ENCODE data around the gene UQCC3.
"Not testable (repeated sequence)": the region's sequence is repeated elsewhere in the genome, so short reads cannot be mapped to it uniquely, and the experiment has no call there.

Gene UQCC3

DNA sequence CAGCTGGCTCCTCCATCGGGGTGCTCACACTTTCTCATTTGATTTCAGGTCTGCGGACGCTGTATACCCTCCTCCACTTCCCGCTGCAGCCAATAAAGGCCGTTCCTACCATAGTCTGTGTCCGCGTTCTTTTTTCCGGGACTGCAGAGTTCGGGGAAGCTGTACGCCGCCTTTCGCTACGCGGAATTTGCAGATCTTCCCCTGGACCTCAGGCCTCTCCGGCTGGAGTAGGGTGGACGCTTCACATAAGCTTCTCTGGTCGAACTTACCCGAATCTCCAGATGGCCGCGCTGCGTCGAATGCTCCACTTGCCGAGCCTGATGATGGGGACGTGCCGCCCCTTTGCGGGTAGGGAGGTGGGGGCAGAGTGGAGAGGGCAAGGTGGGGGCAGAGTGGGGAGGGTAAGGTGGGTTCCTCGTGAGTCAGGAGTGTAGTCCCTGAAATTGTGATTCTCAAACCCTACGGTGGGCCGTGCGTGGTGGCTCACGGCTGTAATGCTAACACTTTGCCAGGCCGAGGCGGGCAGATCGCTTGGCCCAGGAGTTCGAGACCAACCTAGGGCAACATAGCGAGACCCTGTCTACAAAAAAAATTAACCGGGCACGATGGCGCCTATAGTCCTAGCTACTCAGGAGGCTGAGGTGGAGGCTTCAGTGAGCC, 5.7 kb upstream of the UQCC3 start:
- DNase-seq: peak; percentile 35 to 49

DNA sequence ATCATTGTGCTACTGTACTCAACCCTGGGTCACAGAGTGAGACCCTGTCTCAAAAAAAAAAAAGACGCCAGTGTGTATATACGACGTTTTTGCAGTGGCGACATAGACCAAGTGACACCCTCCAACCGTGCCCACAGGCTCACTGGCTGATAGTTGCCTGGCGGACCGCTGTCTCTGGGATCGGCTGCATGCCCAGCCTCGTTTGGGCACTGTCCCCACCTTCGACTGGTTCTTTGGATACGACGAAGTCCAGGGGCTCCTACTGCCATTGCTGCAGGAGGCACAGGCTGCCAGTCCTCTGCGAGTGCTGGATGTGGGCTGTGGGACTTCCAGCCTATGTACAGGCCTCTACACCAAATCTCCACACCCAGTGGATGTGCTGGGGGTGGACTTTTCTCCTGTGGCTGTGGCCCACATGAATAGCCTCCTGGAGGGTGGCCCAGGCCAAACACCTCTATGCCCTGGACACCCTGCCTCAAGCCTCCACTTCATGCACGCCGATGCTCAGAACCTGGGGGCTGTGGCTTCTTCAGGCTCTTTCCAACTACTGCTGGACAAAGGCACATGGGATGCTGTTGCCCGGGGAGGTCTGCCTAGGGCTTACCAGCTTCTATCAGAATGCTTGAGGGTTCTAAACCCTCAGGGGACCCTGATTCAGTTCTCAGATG, 5.1 kb upstream of the UQCC3 start:
- DNase-seq: no peak

DNA sequence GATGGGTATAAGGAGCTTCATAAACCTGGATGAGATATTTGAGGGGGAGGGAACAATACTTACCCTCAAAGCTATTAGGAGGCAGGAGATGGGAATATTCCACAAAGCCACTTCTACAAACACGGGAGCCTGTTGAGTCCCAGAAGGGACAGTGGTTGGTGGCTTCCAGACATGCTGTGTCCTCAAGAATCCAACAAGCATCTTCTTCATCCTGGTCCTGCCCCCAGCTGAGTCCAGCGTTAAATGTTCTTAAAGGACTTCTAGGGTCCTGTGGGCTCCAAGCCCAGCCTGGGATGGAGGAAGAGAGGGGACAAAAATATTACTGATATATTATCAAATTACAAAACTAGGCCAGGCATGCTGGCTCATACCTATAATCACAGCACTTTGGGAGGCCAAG, 4.0 kb upstream of the UQCC3 start:
- DNase-seq: no peak

DNA sequence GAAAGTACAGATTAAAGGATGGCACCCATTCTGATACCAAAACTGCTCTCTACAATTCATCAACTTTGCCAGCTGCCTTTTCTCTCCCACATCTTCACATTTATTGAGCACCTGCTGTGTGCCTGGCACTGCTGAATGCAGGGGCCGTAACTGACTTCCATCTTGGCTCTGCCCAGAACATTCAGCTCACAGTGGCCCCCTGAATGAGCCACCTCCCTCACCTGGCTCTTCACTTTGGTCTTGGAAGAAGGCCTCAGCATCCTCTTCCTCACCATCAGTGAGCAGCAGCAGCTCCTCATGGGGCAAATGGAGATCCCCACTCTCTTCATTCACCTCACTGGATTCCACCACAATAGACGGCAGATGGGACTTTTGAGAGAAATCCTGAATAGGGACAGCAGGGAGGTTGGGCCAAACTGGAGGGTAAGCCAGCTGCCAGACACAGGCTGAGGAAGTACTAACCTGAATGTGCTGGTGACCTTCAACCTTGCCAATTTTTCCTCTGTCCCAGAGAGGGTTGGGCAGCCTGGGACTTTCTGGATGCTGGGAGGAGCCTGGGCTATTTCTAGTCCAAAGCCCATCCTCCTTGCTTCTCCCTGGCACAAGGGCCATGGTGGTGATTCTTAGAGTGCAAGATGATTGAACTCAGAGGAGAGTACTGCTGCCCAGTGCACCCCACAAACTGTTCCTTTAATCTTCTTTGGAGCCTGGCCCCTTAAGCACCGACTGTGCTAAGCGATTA, 1.9 kb upstream of the UQCC3 start:
- no peak for DNase-seq

DNA sequence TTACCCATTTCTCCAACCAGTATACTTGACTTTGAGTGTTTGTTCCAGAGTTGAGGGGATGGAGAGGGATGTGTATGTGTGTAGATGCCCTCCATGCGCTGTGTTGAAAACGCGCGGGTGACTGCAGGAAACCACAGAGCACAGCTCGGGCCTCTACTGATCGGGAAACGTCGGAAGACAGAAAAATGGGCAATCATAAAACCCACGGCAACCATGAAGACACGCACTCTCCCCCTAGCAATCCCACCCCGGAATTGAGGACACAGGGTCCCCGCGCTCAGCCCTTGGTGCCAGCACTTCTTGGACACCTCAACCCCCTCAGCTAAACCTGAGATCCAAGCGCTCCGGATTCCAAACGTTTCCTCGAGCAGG, 251 bp upstream of the UQCC3 start:
- no peak for DNase-seq

DNA sequence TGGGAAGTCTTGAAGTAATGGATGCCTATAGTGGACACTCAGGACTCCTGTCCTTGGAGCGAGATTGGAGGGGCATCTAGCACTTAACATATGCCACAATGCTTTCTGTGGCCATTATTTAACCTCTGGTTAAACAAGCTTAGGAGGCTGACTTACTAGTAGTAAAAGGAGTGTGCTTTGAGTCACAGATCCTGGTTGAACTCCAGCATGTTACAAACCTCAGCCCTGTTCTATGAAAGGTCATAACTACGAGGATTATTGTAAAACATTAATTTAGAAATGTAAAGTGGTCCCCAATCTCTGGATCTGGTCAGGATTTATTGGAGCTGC, 1.7 kb downstream of the UQCC3 start:
- no peak for DNase-seq

DNA sequence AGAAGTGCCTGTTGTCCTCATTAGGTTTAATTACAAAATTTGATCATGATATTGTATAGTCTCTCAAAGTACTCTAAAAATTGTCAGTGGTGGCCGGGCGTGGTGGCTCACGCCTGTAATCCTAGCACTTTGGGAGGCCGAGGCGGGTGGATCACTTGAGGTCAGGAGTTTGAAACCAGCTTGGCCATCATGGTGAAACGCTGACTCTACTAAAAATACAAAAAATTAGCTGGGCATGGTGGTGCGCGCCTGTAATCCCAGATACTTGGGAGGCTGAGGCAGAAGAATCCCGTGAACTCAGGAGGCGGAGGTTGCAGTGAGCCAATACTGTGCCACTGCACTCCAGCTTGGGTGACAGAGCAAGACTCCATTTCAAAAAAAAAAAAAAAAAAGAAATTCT, 3.9 kb downstream of the UQCC3 start:
- DNase-seq: not testable (repeated sequence)

DNA sequence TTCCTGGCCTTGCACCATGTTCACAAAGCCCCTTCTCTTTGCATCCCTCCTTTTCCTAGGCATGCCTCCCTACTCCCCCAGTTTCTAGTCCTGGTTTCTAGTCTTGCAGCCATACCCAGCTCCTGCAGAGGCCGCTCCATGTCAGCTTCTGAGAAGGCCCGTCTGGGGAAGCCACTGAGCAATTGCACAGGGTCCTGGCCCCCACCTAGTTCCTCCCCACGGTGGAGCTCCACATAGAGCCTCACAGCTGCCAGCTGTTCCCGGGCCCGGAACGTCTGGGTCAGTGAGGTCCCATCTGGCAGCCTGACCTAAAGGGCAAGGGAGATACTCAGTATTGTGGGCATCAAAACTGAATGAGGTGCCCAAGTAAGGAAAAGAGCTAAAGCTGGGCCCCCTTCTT, 5.2 kb downstream of the UQCC3 start:
- no peak for DNase-seq

DNA sequence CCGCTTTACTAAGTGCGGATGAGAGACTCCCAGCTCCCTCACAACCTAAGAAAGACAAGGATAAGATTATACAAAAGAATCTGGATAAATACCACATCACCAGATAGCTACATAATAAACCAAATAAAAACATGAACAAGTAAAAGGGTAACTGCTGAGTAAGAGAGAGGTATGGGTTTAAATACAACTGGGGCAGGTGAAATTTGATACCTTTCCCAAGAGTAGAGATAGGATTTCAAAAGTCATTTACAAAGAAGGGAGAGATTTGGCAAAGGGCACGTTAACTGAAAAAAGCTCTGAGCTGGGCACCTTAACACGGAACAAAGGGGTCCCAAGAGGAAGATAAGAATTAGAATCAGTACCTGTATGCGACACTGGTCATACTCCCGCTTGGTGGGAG, 5.7 kb downstream of the UQCC3 start:
- no peak for DNase-seq

DNA sequence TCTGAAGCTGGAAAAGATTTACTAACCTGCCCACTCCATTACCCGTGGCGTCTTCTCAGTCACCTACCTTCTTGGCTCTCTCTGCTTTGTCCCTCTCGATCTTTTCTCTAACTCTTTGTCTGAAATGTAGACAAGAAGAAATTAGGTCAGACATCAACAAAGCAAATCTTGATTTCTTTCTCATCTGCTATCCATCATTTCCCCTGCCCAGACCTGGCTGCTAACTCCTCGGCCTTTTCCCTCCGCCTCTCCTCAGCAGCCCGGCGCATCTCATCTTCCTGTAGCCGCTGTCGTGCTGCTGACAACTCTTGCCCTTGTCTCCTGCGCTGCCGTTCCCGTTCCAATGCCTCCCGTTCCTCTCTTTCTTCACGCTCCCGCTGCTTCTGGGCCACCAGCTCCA, 6.2 kb downstream of the UQCC3 start:
- DNase-seq: no peak

DNA sequence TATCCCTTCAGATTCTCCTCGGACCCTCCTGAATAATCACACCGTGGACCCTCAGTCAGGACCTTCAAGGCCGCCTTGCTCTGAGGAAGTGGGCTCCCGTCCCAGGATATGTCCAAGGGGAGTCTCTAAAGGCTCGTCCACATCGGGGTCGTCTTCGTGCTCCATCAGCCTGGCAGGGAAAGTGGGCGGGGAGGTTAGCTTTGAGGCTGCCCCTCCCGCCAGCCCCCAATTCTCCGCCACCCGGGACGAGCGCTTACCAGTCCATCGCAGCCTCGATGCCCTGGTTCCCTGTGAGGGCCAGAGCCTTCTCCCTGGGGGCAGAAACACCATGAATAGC, 6.9 kb downstream of the UQCC3 start:
- no peak for DNase-seq

DNA sequence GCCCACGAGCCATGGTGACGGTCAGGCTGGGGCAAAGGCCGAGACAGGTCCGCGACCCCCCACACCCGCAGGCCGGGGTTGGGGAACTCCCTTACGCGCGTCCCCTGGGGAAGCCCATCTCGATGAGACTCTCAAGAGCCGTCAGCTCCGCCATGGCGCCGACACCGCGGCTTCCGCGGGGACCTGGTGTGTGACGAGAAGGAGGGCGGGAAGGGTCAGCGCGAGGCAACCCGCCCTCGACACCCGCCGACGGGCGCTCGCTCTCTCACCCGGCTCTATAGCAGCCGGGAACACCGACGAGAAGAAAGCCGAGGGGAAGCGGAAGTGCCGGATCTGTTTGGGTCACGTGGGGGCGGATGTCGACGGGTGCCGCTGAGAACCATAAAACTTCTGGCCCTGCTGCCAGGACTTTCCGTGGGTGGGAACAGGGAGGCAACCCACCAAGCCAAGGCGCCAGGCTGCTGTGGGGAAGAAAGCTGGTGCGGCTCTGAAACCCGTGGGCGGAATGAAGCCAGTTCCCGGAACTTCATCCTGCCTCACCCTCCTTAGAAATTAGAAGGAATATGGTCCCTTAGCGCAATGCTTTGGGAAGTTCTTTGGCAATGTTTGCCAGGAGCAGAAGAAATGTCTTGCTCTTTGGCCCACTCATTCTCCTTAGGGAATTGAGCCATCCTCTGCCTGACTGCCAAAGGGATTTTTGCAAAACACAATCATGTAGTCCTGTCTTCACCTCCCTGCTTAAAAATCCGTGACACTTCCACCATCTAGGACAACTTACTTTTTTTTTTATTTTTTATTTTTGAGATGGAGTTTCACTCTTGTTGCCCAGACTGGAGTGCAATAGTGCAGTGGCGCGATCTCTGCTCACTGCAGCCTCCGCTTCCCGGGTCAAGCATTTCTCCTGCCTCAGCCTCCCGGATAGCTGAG, 7.6 kb downstream of the UQCC3 start, which contains the start of gene UBXN1:
Gene UBXN1, minus strand, starts transcription at position 304 of the 927 bp plus-strand sequence. Its CDS starts 150 bp downstream, at position 154.
- peak; percentile 97 to 98 for DNase-seq

DNA sequence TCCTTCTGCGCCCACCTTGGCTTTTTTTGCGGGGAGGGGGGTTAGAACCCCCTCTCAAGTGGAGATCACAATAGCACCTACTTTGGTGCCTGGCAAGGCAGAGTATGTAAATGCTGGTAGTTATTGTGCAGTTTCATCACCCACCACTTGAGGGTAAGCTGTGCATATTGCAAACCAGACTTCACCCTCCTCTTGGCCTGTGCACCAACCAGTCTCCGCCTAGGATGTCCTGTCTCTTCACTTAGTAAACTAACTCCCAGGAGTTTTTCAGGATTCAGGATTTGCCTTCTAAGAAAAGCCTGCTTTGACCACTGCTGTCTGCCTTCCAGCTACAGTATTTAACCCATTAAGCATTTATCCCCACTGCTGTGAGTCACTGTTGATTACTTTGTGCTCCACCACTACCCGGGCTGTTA, 9.4 kb downstream of the UQCC3 start:
- peak; percentile 47 to 55 for DNase-seq

DNA sequence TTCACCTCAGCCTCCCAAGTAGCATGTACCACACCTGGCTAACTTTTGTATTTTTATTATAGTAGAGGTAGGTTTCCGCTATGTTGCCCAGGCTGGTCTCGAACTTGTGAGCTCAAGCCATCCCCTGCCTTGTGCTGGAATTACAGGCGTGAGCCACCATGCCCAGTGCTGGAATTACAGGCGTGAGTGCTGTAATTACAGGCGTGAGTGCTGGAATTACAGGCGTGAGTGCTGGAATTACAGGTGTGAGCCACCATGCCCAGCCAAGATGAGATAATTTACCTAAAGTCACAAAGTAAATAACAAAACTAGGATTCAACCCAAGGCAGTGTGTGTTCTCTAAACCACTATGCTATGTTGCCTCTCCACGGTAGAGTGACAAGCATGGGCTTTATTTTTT, 11.0 kb downstream of the UQCC3 start:
- DNase-seq: no peak

DNA sequence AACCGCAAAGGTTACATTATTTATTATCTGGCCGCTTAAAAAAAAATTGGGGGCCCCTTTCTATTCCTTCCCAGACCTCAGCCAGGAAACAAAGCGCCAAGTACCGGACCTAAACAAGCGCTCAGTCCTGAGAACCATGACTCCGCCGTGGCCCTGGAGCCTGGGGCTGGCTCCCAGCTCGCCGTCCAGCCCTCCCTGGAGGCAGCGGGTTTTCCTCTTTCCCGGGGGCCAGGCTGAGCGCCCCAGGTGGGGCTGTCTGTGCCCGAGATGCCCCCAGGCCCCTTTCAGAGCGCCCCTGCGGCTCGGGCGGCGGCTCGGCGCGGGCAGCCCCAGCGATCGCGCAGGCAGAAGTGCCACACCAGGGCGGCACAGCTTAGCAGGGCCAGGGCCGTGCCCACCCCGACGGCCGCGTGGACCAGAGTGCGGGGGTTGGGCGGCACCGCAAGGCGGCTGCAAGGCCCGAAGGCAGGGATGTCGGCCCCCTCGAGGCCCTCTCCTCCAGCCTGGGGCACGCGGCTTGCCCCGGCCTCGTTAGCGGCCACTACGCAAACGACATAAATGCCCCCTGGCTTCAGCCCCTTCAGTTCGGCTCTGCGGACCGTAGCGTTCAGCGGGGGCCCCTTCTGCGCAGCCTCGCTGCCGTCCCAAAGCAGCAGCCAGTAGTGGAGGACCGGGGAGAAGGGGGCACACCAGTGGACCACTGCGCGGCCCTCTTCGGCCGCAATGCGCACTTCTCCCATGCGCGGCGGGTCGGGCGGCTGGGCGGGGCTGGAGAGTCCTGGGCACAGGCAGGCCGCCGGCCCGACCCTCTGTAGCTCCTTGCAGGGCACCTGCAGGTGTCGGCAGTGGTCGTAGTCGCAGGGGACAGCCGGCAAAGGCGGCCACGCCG, 16.3 kb downstream of the UQCC3 start:
- DNase-seq: no peak

DNA sequence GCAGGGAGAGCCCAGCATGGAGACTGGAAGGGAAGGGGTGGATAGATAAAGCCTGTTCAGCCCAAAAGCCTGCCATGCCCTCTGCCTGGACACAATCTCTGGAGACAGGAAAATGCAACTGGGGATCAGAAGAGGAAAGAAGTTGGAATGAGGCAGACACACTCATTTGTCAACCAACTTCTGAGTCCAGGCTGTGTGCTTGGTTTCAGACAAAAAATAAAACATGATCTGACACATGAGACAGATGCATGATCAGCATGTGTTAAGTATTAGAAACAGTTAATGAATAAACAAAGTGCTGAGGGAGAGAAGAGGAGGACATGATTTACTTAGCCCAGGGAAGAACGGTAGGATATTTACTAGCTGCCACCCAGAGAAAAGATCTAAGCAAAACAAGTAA, 17.0 kb downstream of the UQCC3 start:
- no peak for DNase-seq

DNA sequence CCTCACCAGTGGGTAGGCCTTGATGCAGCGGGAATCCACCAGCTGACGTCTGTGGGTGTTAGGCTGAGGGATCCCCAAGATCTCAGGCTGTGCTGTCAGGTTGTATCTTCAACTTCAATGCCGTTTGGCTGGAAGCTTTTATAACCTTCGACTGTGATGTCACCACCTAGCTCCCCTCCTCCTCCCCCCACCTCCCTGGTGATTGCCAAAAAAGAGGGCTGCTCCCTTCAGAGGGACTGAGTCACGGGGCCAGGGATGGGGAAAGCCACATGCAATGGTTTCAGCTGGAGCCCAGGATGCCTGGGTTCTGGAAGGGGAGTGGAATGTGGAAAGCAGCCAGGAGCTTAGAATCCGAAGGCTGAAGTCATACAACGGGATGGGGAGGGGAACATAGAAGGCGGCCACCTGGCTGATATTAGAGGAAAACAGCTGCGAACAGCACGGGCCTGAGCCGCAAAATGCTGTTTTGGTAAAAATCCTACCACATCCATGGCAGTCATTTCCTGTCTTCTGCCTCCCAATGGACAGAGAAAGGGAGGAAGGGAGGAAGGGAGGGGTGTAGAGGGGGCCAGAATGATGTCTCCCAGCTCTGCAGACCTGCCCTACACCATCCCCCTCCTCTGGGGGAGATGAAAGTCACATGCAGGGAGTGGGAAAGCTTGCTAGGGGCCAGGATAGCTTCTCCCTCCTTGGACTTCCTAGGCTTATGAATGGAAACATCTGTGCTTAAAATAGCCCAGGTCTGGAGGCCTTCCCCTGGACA, 18.1 kb downstream of the UQCC3 start, which contains the start of gene LRRN4CL:
Gene LRRN4CL, minus strand, starts transcription at position 110 of the 763 bp plus-strand sequence. CDS start 1,022 bp downstream, outside the sequence.
- no peak for DNase-seq

DNA sequence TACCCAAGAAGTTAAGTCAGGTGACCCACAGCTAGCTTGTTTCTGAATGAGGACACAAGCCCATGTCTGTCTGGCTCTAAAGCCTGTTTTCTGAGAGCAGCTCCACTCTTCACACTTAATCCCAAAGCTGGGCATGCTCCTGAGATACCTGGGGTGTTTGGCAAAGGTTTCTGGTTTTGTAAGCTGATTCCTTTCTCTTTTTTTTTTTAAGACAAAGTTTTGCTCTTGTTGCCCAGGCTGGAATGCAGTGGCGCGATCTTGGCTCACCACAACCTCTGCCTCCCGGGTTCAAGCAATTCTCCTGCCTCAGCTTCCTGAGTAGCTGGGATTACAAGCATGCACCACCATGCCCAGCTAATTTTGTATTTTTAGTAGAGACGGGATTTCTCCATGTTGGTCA, 22.2 kb downstream of the UQCC3 start:
- DNase-seq: not testable (repeated sequence)

DNA sequence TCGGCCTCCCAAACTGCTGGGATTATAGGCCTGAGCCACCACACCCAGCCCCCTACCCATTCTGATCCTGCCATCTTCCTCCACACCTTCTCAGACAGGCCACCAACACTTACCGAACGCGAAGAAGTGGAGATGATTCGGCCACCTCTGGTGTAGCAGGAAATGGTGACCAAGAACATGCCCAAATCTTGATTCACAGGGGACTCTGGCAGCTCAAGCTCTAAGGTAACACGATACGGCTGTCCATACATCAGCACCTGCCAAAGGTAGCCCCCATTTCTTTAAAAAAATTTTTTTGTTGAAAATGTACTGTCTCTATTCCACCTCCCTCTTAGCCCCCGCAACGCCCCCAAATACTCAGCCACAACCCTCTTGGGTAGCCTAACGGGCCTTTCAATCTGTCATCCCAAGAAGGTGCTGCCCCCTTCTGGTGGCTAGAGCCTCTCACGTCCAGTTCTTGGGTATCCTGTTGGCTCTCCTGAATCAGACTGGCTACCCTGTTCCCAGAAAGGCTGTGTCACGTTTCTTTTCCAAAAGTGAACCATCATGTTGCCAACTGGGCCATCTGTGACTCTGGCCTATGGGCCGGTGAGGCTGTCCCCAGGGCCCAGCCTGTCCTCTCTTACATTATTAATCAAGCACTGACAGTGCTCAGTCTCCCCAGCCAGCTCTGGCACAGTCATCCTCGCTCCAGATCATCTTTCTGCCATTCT, 23.1 kb downstream of the UQCC3 start:
- peak; percentile 68 to 87 for DNase-seq

DNA sequence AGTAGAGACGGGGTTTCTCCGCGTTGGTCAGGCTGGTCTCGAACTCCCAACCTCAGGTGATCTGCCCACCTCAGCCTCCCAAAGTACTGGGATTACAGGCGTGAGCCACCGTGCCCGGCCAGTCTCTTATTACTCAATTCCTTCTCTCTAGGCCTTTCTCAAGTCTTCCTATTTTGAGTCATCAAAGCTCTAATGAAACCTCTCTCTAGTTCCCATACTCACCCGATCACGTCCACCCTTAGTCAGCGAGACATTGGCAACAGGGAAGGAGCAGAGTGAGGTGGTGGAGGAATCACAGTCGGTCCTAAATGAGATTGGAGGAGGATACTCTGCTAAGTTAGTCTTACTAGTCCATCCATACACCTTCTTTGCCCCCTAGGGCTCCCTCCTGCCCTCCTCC, 30.8 kb downstream of the UQCC3 start:
- DNase-seq: peak; percentile 87 to 91

DNA sequence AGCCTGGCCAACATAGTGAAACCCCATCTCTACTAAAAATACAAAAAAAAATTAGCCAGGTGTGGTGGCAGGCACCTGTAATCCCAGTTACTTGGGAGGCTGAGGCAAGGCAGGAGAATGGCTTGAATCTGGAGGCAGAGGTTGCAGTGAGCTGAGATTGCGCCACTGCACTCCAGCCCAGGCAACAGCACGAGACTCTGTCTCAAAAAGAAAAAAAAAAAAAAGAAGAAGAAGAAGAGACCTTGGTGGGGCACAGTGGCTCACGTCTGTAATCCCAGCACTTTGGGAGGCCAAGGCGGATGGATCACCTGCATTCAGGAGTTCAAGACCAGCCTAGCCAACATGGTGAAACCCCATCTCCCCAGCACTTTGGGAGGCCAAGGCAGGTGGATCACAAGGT, 32.4 kb downstream of the UQCC3 start:
- DNase-seq: not testable (repeated sequence)
